Thyroid gland (tissue), 4 donors: ENCODE measurements around the gene PPP1R36. TPM values are rescaled to one million over a fixed set of nuclear protein-coding genes. Genes with fewer than 3 reads are reported as not detected.
"Not testable (repeated sequence)": the region's sequence is repeated elsewhere in the genome, so short reads cannot be mapped to it uniquely, and the experiment has no call there.

Experiments used
- DNase-seq, 2 donors: peaks; one replicate each; pipeline ENCODE4 v3.0.0-alpha.2; 2019
- H3K27ac ChIP-seq, 3 donors: fragments of 200-600 bp; sonication (generic); 1 replicate in 2 of 3; 2 replicates in 1 of 3; pipeline ENCODE4 v1.5.1; 2016 to 2019; ENCODE audit warnings: mild to moderate bottlenecking in 1 of 3, moderate library complexity in 1 of 3
- H3K27me3 ChIP-seq: fragments of 200-600 bp; sonication (generic); one replicate; pipeline ENCODE4 v1.5.1; 2019
- H3K36me3 ChIP-seq, 2 donors: fragments of 200-600 bp; sonication (generic); one replicate each; pipeline ENCODE4 v1.5.1; 2016 to 2019
- H3K4me1 ChIP-seq, 2 donors: fragments of 200-600 bp; sonication (generic); one replicate each; pipeline ENCODE4 v1.5.1; 2017 to 2019
- H3K4me3 ChIP-seq, 3 donors: fragments of 200-600 bp; sonication (generic); replicated peaks in 1 of 3; 1 replicate in 2 of 3; 2 replicates in 1 of 3; pipeline ENCODE4 v1.5.1; 2016; ENCODE audit warnings: mild to moderate bottlenecking in 1 of 3
- H3K9me3 ChIP-seq: fragments of 200-600 bp; sonication (generic); one replicate; pipeline ENCODE4 v1.5.1; 2017
- CTCF ChIP-seq, 6 experiments: fragments of 200-600 bp in 3 of 6; fragments of 450-650 bp in 3 of 6; sonication (generic) in 3 of 6; IDR thresholded peaks; one replicate each; pipeline ENCODE4 v1.5.1; 2016 to 2019; ENCODE audit warnings: antibody characterized with exemption in 6 of 6, mild to moderate bottlenecking in 2 of 6, inconsistent platforms in 1 of 6, moderate library complexity in 1 of 6
- POLR2A ChIP-seq, 2 donors: fragments of 450-650 bp; IDR thresholded peaks; one replicate each; pipeline ENCODE4 v1.6.1; 2017; ENCODE audit warnings: antibody characterized with exemption in 2 of 2, mild to moderate bottlenecking in 2 of 2, moderate library complexity in 1 of 2
- WGBS, 2 donors: methylation state at CpG; one replicate each; pipeline ENCODE4 v1.1.5; 2017; 5-methylcytosine and 5-hydroxymethylcytosine counted together
- intact Hi-C: fragments of 100-400 bp; cut with DNase I; formaldehyde crosslinking; loops from one replicate; pipeline ENCODE4 v1.15.1; 2023
- total RNA-seq, 4 donors: library from RNA; depleted of rRNA; stranded (reverse); fragments of >200 nt; gene quantifications; one replicate each; pipeline ENCODE4 v1.2.3, GENCODE V29; 2016

Gene PPP1R36
- total RNA-seq, 4 donors from 2014 or later = 0.54 to 0.67 (median 0.63) TPM; not detected in 1

- H3K9me3 ChIP-seq = no peaks in the 10 kb centered on the region
- no peak overlapping the region for H3K27ac ChIP-seq
- intact Hi-C loops = no loop called here
- H3K4me3 ChIP-seq = no peak overlapping the region
- H3K36me3 ChIP-seq = no peaks in the 10 kb centered on the region
- WGBS, 2 donors = 88 to 93% methylated on average over 1 of the region's 1 CpG
- H3K4me1 ChIP-seq = peaks cover 4 to 9% of the 10 kb centered on the region in 2 donors
- TF ChIP-seq POLR2A (IDR thresholded peaks at IDR 0.05) (no peak), CTCF (IDR thresholded peaks at IDR 0.05) (no peak)
- DNase-seq = no peak
- no peaks in the 10 kb centered on the region for H3K27me3 ChIP-seq
These were observed 71.1 kb downstream of the PPP1R36 start for GRCh38 chr14:64620910-64621309.

DNA sequence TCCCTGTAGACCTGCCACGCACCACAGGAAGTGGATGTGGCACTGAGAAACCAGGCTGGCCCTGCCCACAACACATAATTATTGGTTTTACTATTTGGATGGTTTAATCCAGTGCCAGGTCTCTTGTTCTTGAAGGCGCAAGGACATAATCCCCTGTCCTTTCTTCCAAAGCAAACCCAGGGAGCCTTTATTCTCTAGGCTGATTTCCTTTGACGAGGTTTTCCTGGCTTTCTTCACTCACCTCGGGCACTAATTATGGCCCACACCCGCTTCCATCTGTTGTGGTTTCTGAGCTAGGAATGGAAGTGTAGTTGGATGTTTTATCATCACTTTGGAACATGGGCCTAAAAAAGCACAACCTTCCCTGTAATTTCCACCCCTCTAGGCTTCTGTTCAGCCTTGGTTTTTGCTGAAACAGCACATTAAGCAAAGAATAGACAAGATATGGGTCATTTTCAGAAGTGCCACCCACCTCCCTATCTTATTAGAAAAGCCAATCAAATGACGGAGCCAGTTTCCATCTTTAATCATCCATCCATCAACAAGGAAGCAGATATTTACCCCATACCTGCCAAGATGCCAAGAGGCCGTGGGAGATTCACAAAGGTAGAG is 73.9 kb downstream of the PPP1R36 start:
- Histone ChIP-seq H3K36me3 (no peaks in the 10 kb centered on the region), H3K4me1 (peaks cover 5 to 23% of the 10 kb centered on the region in 2 donors), H3K27me3 (no peaks in the 10 kb centered on the region), H3K9me3 (no peaks in the 10 kb centered on the region), H3K4me3 (no peak overlapping the region), H3K27ac (no peak overlapping the region)
- intact Hi-C loops = no loop called here
- TF ChIP-seq CTCF (IDR thresholded peaks at IDR 0.05) (no peak), POLR2A (IDR thresholded peaks at IDR 0.05) (no peak)
- WGBS, 2 donors = 84 to 92% methylated on average over 7 of the region's 7 CpGs
- DNase-seq = no peak

- Histone ChIP-seq H3K9me3 (no peaks in the 10 kb centered on the region), H3K36me3 (no peaks in the 10 kb centered on the region), H3K27ac (peak overlapping the region; percentile 61 to 74 (median 66)), H3K4me1 (peaks cover 5 to 27% of the 10 kb centered on the region in 2 donors), H3K27me3 (no peaks in the 10 kb centered on the region), H3K4me3 (no peak overlapping the region)
- WGBS, 2 donors = 34 to 43% methylated on average over 13 to 15 of the region's 15 CpGs
- TF ChIP-seq CTCF (IDR thresholded peaks at IDR 0.05) (no peak), POLR2A (IDR thresholded peaks at IDR 0.05) (peak in 1 of 2 donors; percentile 14)
- DNase-seq = peak; percentile 91 to 92
- intact Hi-C loops = no loop called here
These were observed 75.8 kb downstream of the PPP1R36 start for GRCh38 chr14:64625386-64626232.

GRCh38 chr14:64628940-64629408 is 79.2 kb downstream of the PPP1R36 start:
- Histone ChIP-seq H3K9me3 (no peaks in the 10 kb centered on the region), H3K27me3 (no peaks in the 10 kb centered on the region), H3K27ac (no peak overlapping the region), H3K4me3 (no peak overlapping the region), H3K36me3 (no peaks in the 10 kb centered on the region), H3K4me1 (peaks cover 5 to 27% of the 10 kb centered on the region in 2 donors)
- DNase-seq = peak; percentile 7 to 49
- TF ChIP-seq CTCF (IDR thresholded peaks at IDR 0.05) = no peak
- no peak for TF ChIP-seq POLR2A (IDR thresholded peaks at IDR 0.05)
- 45 to 68% methylated on average over 7 of the region's 7 CpGs for WGBS, 2 donors
- intact Hi-C loops = no loop called here

- TF ChIP-seq POLR2A (IDR thresholded peaks at IDR 0.05) (no peak), CTCF (IDR thresholded peaks at IDR 0.05) (no peak)
- intact Hi-C loops = no loop called here
- 67 to 100% methylated on average over 1 of the region's 1 CpG for WGBS, 2 donors
- Histone ChIP-seq H3K4me1 (peaks cover 2 to 19% of the 10 kb centered on the region in 2 donors), H3K36me3 (no peaks in the 10 kb centered on the region), H3K27ac (no peak overlapping the region), H3K4me3 (no peak overlapping the region), H3K9me3 (no peaks in the 10 kb centered on the region), H3K27me3 (no peaks in the 10 kb centered on the region)
- DNase-seq = no peak
These were observed 81.0 kb downstream of the PPP1R36 start for GRCh38 chr14:64630778-64631177.

- intact Hi-C loops, H3K4me3 ChIP-seq, H3K27ac ChIP-seq, H3K9me3 ChIP-seq, DNase-seq, H3K36me3 ChIP-seq, H3K27me3 ChIP-seq: not testable (repeated sequence)
- 94 to 97% methylated on average over 3 of the region's 3 CpGs for WGBS, 2 donors
- H3K4me1 ChIP-seq = peaks cover 0 to 17% of the 10 kb centered on the region in 2 donors
These were observed 81.5 kb downstream of the PPP1R36 start for GRCh38 chr14:64631222-64631621.
